Activated CD4-positive, alpha-beta T cell treated with anti-CD3 and anti-CD28 coated beads for 24 hours (primary cell): ENCODE results near the gene GALNT12.

ENCODE experiments used
- DNase-seq, 2 donors: peaks; one replicate each; pipeline ENCODE4 v3.0.0-alpha.2; 2020; ENCODE audit warnings: low read depth in 2 of 2

GALNT12 gene

GRCh38 chr9:98801969-98802371 is 5.5 kb upstream of the GALNT12 start:
- no peak for DNase-seq

- no peak for DNase-seq
Measured at GRCh38 chr9:98804083-98804482, 3.4 kb upstream of the GALNT12 start.

- no peak for DNase-seq
Measured at GRCh38 chr9:98805506-98806272, 1.8 kb upstream of the GALNT12 start.

- DNase-seq, result no peak
Measured at GRCh38 chr9:98806394-98807035, 955 bp upstream of the GALNT12 start.

GRCh38 chr9:98807814-98808195 is 335 bp downstream of the GALNT12 start:
- DNase-seq, result peak in 1 of 2 donors; percentile 24

GRCh38 chr9:98808411-98808815 is 943 bp downstream of the GALNT12 start:
- no peak for DNase-seq

GRCh38 chr9:98808875-98809274 is 1.4 kb downstream of the GALNT12 start:
- no peak for DNase-seq

GRCh38 chr9:98809311-98810101 is 2.0 kb downstream of the GALNT12 start:
- no peak for DNase-seq

- DNase-seq, result no peak
Measured at GRCh38 chr9:98810102-98810842, 2.8 kb downstream of the GALNT12 start.

GRCh38 chr9:98811051-98811650 is 3.7 kb downstream of the GALNT12 start:
- DNase-seq, result no peak

- DNase-seq, result no peak
Measured at GRCh38 chr9:98815391-98815951, 8.0 kb downstream of the GALNT12 start.

GRCh38 chr9:98818764-98819163 is 11.3 kb downstream of the GALNT12 start:
- no peak for DNase-seq

- no peak for DNase-seq
Measured at GRCh38 chr9:98819231-98819630, 11.8 kb downstream of the GALNT12 start.

GRCh38 chr9:98821831-98822230 is 14.4 kb downstream of the GALNT12 start:
- no peak for DNase-seq

- no peak for DNase-seq
Measured at GRCh38 chr9:98822661-98823060, 15.2 kb downstream of the GALNT12 start.

- DNase-seq, result no peak
Measured at GRCh38 chr9:98823666-98824334, 16.3 kb downstream of the GALNT12 start.

GRCh38 chr9:98825414-98825813 is 17.9 kb downstream of the GALNT12 start:
- DNase-seq, result no peak

- DNase-seq, result no peak
Measured at GRCh38 chr9:98826716-98827115, 19.2 kb downstream of the GALNT12 start.

GRCh38 chr9:98829766-98830165 is 22.3 kb downstream of the GALNT12 start:
- DNase-seq, result no peak

GRCh38 chr9:98830554-98830953 is 23.1 kb downstream of the GALNT12 start:
- no peak for DNase-seq

- DNase-seq, result no peak
Measured at GRCh38 chr9:98831696-98832095, 24.2 kb downstream of the GALNT12 start.
